ENCODE data around the gene TMEM198. TPM values are rescaled to one million over a fixed set of nuclear protein-coding genes. Genes with fewer than 3 reads are reported as not detected.

Gene TMEM198
- total and polyA plus RNA-seq, 12 donors, result 3.3 to 16.2 (median 10.2) TPM

GRCh38 chr2:219515874-219516629, 27.8 kb upstream of the TMEM198 start:
- 63 to 73% (median 67%) methylated on average over 15 to 17 of the region's 17 CpGs for WGBS, 4 donors
- intact Hi-C loops (cut with DNase I), result no loop called here
- peaks cover 0 to 5% of the 10 kb centered on the region in 2 donors for H3K4me1 ChIP-seq (replicated peaks in 1 of 2)
- TF ChIP-seq POLR2A (IDR thresholded peaks at IDR 0.05), result no peak
- TF ChIP-seq CTCF (IDR thresholded peaks at IDR 0.05), result no peak
- no peak for DNase-seq
- no peak overlapping the region for H3K4me3 ChIP-seq
- no peak overlapping the region for H3K27ac ChIP-seq
- H3K9me3 ChIP-seq (replicated peaks in 1 of 3), result no peaks in the 10 kb centered on the region
- peaks cover 41% of the 10 kb centered on the region for H3K27me3 ChIP-seq
- H3K36me3 ChIP-seq (replicated peaks in 1 of 2), result no peaks in the 10 kb centered on the region

GRCh38 chr2:219516888-219517287, 26.9 kb upstream of the TMEM198 start:
- Histone ChIP-seq H3K27ac (no peak overlapping the region), H3K9me3 (replicated peaks in 1 of 3) (no peaks in the 10 kb centered on the region), H3K36me3 (replicated peaks in 1 of 2) (no peaks in the 10 kb centered on the region), H3K27me3 (peaks cover 45% of the 10 kb centered on the region), H3K4me3 (no peak overlapping the region), H3K4me1 (replicated peaks in 1 of 2) (peaks cover 0 to 12% of the 10 kb centered on the region in 2 donors)
- TF ChIP-seq POLR2A (IDR thresholded peaks at IDR 0.05) (no peak), CTCF (IDR thresholded peaks at IDR 0.05) (no peak)
- no peak for DNase-seq
- intact Hi-C loops (cut with DNase I), result no loop called here
- WGBS, 4 donors, result 55 to 74% (median 63%) methylated on average over 7 of the region's 7 CpGs

GRCh38 chr2:219517954-219518778, 25.7 kb upstream of the TMEM198 start:
- 59 to 69% (median 65%) methylated on average over 10 of the region's 10 CpGs for WGBS, 4 donors
- Histone ChIP-seq H3K4me1 (replicated peaks in 1 of 2) (peaks cover 0 to 23% of the 10 kb centered on the region in 2 donors), H3K4me3 (no peak overlapping the region), H3K36me3 (replicated peaks in 1 of 2) (no peaks in the 10 kb centered on the region), H3K27ac (no peak overlapping the region), H3K9me3 (replicated peaks in 1 of 3) (no peaks in the 10 kb centered on the region), H3K27me3 (peaks cover 42% of the 10 kb centered on the region)
- no peak for TF ChIP-seq POLR2A (IDR thresholded peaks at IDR 0.05)
- TF ChIP-seq CTCF (IDR thresholded peaks at IDR 0.05), result no peak
- no peak for DNase-seq
- intact Hi-C loops (cut with DNase I), result no loop called here

DNA sequence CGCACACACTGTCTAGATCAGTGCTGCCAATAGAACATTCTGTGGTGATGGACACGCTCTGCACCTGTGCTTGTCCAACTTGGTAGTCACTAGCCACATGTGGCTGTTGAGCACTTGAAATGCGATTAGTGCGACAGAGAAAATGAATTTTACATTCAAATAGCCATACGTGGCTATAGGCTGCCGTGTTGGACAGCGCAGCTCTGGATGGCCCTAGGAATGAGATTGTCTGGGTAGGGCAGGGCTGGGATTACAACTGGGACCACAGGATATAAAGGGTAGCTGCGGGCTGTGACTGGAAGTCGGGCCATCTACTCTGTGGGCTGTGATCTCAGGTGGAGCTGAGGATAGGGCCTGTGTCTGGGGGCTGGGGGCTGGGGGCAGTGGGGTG, 24.3 kb upstream of the TMEM198 start:
- Histone ChIP-seq H3K9me3 (replicated peaks in 1 of 3) (no peaks in the 10 kb centered on the region), H3K27me3 (peaks cover 47% of the 10 kb centered on the region), H3K4me3 (no peak overlapping the region), H3K4me1 (replicated peaks in 1 of 2) (peaks cover 0 to 26% of the 10 kb centered on the region in 2 donors), H3K36me3 (replicated peaks in 1 of 2) (no peaks in the 10 kb centered on the region), H3K27ac (no peak overlapping the region)
- intact Hi-C loops (cut with DNase I), result no loop called here
- WGBS, 4 donors, result 80 to 94% (median 90%) methylated on average over 8 to 9 of the region's 9 CpGs
- no peak for TF ChIP-seq POLR2A (IDR thresholded peaks at IDR 0.05)
- no peak for DNase-seq
